Erythroblast (primary cell): ENCODE results near the gene SLC46A2.

Experiments used
- DNase-seq, 2 experiments: peaks; one replicate each; lab custom pipeline; 2025; lab: John Stamatoyannopoulos, UW
- GATA1 ChIP-seq: IDR thresholded peaks from 2 replicates; pipeline ENCODE4 v1.6.1; 2011; ENCODE audit warnings: low read depth, mild to moderate bottlenecking, control low read depth, low read length, moderate library complexity
- POLR2A ChIP-seq: IDR thresholded peaks from 2 replicates; pipeline ENCODE4 v1.6.1; 2011; ENCODE audit warnings: mild to moderate bottlenecking, low read length

SLC46A2 gene

DNA sequence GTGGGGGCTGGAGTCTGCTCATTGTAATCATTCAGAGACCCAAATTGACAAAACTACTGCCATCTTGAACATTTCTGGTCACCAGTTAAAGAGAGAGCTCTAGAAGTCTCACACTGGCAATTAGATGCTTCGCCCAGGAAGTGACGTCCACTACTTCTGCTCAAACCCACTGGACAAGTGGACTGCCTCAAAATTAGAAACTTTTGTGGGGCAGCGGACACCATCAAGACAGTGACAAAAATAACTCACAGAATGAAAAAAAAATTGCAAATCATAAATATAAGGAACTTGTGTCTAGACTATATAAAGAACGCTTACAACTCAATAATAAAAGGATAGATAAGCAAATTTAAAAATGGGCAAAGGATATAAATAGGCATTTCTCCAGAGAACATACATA, 9.8 kb upstream of the SLC46A2 start:
- no peak for TF ChIP-seq POLR2A
- no peak for TF ChIP-seq GATA1
- DNase-seq, result no peak

DNA sequence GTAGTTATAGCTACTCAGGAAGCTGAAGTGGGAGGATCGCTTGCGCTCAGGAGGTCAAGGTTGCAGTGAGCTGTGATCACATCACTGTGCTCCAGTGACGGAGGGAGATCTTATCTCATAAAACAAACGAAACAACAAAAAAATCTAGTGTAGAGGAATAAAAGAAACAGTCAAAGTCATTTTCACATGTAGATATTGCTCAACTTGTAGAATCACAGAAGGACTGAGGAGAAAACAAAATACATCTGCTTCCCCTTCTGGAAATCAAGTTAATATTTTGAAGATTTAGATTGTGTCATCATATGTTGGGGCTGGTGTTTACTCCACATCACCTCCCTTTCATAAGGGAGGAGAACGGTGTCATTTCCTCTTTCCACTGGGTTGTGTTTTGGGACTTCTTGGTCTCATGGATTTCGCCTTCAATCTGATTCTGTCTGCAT, 8.2 kb upstream of the SLC46A2 start:
- no peak for DNase-seq
- TF ChIP-seq POLR2A (no peak), GATA1 (no peak)

DNA sequence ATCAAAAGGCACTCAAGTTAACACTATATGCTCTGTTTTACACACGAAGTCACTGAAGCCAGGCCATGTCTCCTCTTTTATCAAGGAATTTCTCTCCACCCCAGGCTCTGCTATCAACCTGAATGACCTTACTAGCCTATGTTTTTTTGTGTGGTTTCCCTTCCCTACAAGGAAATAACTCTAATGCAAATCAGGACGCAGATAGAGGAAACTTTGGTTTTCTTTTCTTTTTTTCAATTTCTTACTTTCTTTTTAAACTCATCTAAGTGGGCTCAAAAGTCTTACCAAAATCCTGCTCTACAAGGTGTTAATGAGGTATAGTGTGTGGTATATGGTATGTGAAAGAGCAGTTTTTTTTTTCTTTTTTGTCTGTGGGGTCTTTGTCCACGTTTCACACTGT, 5.5 kb upstream of the SLC46A2 start:
- DNase-seq, result no peak
- TF ChIP-seq GATA1 (no peak), POLR2A (no peak)

DNA sequence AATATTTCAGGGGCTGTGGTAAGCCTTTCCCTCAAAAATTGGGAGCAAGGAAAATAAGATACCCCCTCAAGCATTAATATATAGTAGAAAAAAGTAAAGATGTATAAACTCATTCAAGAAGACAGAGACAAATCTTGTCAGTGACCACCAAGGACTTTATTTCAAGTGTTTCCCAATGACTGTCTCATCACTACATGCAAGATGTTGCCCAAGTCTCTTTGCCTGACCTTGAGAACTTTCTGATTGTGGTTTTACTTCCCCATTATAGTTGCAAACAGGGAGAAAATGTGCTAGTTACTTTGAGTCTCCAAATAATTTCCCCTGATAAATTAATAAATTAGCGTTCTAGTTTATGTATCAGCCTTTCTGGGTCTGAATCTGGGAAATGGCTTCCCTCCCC, 4.0 kb upstream of the SLC46A2 start:
- TF ChIP-seq GATA1 (no peak), POLR2A (no peak)
- DNase-seq, result no peak

DNA sequence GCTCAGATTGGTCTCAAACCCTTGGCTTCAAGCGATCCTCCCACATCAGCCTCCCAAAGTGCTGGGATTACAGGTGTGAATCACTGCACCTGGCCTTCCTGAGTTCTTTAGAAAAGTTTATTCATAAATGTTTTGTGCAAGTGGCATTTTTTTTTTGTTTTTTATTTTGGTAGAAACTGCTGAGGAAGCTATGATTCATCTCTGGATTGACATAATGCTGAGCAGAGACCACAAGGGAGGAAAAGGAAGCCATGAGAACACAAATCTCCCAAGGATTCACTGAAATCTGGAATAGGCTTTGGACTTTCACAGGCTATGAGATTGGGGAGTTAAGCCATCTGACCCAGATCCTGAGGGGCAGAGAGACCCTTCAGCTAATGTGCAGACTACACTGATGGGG, 3.4 kb upstream of the SLC46A2 start:
- no peak for DNase-seq
- TF ChIP-seq GATA1 (no peak), POLR2A (no peak)

DNA sequence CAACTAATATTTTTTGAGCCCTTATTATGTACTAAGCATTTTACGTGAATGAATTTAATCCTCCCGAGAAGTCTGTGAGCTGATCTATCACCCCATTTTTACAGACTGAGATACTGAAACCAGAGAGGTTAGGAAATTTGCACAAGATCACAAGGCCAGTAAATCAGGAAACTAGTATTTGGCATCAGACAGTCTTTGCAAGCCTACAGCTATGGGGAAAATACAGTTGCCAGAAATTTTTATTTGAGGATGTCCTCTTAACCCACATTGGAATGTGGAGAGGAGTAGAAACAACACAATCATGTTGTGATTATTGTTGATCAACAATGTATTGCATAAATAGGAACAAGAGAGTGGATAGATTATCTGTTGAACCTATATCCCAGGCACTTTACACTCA, 2.3 kb upstream of the SLC46A2 start:
- no peak for DNase-seq

DNA sequence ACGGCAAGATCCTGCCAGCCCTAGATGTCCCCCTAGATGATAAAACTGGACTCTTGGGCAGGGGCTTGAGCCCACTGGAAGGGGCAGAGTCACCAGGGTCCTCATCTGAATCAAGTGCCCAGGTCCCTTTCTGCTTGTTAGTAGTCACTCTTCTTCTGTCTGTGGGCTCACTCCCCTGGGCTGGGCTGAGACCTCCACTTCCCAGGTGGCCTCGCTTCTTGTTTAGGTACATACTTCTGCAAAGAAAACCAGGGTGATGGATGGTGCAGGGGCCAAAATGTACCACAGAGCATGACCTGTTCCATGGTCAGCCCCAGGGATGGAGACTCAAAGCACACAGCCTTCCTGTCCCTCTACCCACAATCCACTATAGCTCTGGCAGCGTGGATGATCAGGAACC, 845 bp upstream of the SLC46A2 start:
- DNase-seq, result no peak
- no peak for TF ChIP-seq POLR2A

More for the DNA sequence above, 2.3 kb upstream of the SLC46A2 start:
- no peak for TF ChIP-seq GATA1
- no peak for TF ChIP-seq POLR2A

DNA sequence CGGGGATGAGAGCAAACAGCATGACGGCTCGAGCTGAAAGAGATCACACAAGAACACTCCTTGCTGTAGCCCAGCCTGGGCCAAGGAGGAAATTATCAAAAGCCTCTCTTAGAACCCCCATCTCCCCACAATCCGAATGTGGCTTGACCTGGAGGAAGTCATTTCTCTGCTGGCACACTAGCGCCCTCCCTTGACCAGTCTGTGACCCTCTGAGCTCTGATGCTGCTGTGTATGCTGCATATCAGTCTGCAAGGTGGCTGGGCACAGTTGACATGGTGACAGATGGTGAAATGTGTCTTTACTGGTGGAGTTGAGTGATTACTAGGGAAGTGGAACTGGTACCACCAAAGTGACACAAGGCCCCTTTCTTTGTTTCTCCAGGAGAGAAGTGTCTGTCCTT, 3.3 kb downstream of the SLC46A2 start:
- TF ChIP-seq POLR2A (no peak), GATA1 (no peak)
- peak; percentile 13 to 14 for DNase-seq

DNA sequence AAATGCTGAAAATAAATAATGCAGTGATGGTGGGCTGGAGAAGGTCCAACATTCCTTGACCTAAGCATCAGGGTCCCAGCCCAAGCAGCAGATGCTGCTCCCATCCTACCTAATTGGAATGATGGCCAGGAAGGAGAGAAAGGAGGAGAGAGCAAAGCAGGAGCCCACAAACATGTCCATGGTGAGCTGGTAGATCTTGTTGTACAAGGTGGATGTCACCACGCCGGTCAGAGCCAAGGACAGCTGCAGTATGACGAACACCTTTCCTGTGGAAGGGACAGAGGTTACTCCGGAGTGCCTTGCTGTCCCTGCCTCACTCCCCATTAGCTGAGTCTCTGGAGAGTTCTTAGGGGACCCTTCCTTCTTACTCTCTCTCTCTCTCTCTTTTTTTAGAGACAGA, 4.3 kb downstream of the SLC46A2 start:
- TF ChIP-seq POLR2A (no peak), GATA1 (no peak)

DNA sequence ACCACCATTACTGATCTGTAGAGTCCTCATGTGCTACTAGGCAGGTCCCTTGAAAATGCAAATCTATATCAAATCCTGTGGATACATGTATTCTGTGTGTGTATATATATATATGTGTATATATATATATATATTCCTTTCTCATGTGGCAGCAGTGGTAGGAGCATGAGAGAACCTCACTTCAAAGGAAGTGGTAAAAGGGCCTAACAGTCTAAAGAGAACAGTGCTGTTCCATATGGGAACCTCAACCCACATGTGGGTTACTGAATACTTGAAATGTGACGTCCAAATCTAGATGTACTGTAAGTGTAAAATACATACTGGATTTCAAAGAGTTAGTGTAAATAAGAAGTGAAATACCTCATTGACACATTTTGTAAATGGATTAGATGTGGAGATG, 5.4 kb downstream of the SLC46A2 start:
- TF ChIP-seq POLR2A (no peak), GATA1 (no peak)
- no peak for DNase-seq

More for the DNA sequence above, 4.3 kb downstream of the SLC46A2 start:
- DNase-seq, result no peak

DNA sequence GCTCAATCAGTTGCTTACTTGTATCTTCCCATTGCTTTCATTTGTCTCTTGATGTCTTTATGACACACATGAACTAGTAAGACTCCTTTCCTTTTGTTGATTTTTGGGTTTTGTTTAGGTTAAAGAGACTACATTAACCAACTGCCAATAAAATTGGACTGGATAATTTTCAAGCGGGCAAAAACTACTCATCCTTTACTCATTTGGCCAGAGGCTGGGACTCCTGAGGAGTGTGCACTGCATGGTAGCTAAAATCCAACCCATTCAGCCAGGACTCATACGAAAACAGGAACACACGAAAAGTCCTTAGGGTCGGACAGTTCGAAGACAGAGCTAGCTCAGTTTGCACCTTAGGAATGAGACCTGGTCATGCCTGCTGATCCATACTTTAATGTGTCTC, 6.0 kb downstream of the SLC46A2 start:
- TF ChIP-seq POLR2A, result no peak
- TF ChIP-seq GATA1, result no peak
- no peak for DNase-seq

DNA sequence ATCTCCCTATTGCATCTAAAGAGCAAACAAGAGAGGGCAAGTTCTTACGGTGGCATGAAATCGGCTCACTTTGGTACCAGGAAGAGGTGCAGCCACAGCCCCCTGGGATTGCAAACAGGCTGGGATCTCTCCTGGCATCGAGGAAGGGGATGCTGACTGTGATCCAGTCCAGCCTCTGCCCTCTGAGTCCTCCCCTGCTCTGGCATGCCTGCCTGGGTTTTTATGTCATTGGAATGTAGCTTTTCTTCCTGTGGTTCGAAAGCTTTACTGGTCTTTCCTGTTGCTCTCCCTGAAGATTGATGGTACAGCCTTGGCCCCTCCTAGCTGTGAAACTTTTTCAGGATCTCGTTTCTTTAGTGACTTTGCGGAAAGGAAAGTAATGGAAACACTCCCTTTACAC, 6.6 kb downstream of the SLC46A2 start:
- no peak for DNase-seq
- TF ChIP-seq GATA1, result no peak
- no peak for TF ChIP-seq POLR2A

DNA sequence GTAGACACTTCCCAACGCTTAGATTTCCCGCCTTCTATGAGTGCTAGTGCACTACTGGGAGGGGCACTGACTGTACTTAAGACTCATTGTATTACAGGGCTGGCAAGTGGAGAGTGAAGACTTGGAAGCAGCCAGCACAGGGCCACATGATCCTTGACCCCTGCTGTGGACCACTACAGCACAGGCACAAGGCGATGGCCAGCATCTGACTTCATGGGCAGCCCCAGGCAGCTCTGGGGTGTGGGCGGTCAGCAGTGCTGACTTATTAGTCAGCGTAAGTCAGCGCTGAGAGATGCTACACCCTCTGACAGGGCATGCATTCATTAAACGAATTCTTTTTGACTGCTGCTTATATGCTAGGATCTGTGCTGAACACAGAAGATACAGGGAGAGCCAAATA, 9.3 kb downstream of the SLC46A2 start:
- DNase-seq, result no peak
- no peak for TF ChIP-seq POLR2A
- TF ChIP-seq GATA1, result no peak

DNA sequence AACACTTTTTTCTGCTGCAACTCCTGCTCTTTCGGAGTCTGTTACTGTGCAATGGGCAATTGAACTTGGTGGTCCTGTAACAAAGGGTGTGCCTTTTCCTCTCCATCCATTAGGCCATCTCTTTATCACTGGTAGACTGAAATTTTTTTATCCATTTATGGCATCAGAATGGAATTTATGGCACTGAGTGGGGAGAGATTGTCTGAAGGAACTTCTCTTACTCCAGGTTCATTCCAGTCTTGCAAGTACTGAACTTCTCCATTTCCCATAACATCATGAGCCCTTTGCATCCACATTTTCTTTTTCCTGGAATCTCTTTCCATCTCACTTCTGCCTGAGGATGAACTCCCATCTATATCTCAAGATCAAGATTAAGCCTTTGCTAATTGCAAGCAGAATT, 10.0 kb downstream of the SLC46A2 start:
- no peak for DNase-seq

DNA sequence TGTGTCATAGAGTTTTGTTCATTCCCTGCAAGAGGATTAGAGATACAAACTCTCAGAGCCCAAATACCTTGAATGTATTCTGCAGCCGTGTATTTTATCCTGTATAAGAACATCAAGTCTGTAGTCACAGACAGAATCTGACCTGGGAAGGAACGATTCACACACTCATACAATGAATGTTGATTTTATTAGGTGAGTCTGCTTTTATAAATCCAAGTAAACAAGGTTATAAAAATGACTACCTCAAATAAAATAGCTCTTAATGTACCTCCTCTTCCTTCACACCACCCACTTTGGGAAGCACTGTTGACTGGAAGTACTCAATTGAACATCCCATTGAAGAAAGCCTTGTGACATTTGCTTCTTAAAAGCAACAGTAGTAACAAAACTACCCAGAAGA, 11.9 kb downstream of the SLC46A2 start:
- DNase-seq, result no peak
- TF ChIP-seq POLR2A (no peak), GATA1 (no peak)

More for the DNA sequence above, 10.0 kb downstream of the SLC46A2 start:
- no peak for TF ChIP-seq GATA1
- no peak for TF ChIP-seq POLR2A
